GM10266 (cell line): ENCODE results near the gene ACADSB.

ENCODE experiments used
- DNase-seq: peaks from one replicate; pipeline ENCODE4 v3.0.0; 2012; ENCODE audit errors: extremely low spot score
- TF ChIP-seq, protein P1 (sequence below): IDR thresholded peaks from 2 replicates; pipeline ENCODE4 v1.5.1; 2012; ENCODE audit warnings: mild to moderate bottlenecking, low read depth; ENCODE audit not compliant: control insufficient read depth, insufficient read depth; ENCODE audit errors: missing control alignments

Gene ACADSB

DNA sequence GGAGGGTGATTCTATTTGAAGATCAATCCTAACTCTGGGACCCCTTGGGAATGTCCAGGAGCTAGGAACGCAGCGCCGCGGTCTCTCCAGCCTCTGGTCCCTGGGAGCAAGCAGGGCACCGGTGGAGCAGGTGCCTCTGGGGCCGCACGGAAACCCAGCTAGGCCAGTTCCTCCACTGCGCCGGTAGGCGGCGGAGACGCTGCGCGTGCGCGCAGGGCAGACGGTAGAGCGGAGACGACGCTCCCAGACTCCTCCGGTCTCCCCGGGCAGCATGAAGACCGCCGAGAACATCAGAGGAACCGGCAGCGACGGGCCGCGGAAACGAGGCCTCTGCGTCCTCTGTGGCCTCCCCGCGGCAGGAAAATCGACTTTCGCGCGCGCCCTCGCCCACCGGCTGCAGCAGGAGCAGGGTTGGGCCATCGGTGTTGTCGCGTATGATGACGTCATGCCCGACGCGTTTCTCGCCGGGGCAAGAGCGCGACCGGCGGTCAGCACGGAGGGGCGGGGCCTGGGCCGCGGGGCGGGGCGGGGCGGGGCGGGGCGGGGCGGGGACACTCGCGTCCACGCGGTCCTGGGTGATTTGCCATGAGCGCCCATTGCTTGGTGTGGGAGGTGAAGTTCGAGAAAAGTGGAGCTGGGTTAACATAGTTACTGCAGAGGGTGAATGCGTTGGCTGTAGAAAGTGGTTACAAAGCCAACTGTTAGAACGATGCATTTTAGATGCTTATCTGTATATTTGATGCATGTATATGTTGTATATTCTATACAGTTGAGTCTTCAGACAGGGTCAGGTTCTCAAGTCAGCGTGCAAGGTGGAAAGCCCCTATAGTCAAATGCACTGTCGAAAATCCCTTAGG is 28.4 kb upstream of the ACADSB start, which contains the start of gene PSTK:
Gene PSTK (plus strand): TSS at position 193 of the 857 bp plus-strand sequence. CDS start 79 bp downstream, at position 272.
- peak; percentile 95 for DNase-seq
- TF ChIP-seq, protein P1, sequence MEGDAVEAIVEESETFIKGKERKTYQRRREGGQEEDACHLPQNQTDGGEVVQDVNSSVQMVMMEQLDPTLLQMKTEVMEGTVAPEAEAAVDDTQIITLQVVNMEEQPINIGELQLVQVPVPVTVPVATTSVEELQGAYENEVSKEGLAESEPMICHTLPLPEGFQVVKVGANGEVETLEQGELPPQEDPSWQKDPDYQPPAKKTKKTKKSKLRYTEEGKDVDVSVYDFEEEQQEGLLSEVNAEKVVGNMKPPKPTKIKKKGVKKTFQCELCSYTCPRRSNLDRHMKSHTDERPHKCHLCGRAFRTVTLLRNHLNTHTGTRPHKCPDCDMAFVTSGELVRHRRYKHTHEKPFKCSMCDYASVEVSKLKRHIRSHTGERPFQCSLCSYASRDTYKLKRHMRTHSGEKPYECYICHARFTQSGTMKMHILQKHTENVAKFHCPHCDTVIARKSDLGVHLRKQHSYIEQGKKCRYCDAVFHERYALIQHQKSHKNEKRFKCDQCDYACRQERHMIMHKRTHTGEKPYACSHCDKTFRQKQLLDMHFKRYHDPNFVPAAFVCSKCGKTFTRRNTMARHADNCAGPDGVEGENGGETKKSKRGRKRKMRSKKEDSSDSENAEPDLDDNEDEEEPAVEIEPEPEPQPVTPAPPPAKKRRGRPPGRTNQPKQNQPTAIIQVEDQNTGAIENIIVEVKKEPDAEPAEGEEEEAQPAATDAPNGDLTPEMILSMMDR: peak; percentile 89

DNA sequence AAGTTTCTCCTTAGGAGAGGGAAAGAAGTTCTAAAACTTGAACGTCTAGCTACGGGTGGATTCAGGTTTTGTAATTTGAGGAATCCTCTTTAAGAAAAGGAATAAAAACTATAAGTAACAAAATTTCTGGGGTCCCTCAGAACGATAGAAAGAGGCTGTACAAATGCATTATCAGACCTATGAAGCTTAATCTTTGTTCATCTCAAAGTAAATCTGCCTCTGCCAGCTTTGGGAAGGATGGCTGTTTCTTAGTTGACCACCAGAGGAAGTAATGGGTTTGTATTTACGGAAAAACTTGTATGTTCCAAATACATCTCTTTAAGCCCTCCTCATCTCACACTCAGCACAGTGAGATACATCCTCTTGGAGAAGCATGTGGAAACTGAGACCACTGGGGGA is 27.7 kb upstream of the ACADSB start:
- DNase-seq: peak; percentile 53
- TF ChIP-seq, protein P1: peak; percentile 10

DNA sequence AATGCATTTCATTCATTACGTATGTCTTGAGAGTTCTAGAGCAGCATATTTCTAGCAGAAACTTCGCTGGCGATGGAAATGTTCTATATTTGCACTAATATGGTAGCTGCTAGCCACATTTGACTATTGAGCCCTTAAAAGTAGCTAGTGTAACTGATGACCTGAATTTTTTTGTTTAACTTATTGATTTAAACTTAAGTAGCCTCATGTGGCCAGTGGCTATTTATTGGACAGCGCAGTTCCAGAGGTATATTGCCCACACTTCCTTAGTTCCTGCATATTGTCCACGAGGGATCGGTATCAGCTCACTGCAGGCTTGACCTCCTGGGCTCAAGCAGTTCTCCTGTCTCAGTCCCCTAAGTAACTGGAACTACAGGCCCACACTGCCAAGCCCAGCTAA is 24.9 kb upstream of the ACADSB start:
- no peak for DNase-seq
- TF ChIP-seq, protein P1: no peak

DNA sequence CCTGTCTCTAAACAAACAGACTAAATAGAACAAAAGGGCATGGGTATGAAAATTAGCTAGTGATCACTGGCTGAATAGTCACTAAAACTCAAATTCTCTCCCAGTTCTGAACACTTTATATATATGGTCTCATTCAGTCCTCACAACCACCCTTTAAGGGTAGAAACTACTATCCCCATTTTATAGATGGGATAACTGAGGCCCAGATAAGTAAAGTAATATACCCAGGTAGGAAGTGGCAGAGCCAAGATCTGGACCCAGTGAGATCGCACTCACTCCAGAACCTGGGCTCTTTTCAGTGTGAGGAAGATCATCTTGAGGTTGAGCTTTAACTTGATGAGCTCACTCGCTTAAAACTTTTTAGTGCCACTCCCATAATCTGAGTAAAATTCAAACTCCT is 24.1 kb upstream of the ACADSB start:
- DNase-seq: no peak
- TF ChIP-seq, protein P1: no peak

DNA sequence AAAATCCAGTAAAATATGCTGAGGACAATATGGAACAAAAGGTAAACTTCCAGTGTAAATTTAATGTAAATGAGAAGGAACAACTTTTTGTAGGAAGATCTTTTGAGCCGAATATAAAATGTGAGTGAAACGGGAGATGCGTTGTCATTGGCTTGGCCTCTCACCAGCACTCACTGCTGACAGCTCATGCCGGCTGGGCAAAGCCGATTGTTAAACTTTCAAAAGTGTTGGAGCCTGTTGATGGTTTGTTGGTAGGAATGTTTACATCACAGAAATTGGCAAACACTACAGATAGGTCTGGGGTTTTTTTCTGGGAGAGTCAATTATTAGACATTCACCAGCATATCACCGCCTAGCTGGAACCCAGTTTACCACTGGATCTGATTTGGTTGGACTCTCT is 22.5 kb upstream of the ACADSB start:
- TF ChIP-seq, protein P1: no peak
- no peak for DNase-seq

DNA sequence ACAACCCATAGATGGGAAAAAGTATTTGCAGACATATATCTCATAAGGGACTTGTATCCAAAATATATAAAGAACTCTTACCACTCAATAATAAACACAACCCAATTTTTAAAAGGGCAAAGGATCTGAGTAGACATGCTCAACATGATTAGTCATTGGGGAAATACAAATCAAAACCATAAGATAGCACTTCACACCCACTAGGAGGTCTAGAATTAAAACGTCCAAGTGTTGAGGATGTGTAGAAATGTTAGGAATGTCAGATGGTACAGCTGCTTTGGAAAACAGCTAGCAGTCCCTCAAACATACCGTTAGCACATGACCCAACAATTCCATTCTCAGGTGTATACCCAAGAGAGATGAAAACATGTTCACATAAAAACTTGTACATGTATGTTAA is 20.3 kb upstream of the ACADSB start:
- no peak for DNase-seq
- TF ChIP-seq, protein P1: no peak

DNA sequence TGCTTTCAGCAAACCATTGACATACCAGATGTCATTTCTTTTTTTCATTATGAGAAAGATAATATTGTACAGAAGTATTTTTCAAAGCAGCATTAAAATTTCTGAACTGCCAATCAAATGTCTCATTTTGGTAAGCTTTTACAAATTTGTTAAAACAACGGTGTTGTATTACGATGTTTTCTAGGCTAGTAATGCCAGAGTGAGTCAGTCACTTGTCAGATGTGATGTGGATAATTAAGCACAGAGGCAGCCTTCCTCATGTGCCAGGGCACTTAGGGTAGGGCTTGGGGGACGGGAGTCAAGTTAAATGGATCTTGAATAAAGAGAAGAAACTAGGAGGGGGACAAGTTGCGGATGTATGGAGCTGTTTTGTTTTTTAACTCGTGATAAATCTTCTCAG is 18.5 kb upstream of the ACADSB start:
- TF ChIP-seq, protein P1: no peak
- no peak for DNase-seq
